GM12878 (cell line): ENCODE measurements around the gene FCRL6. TPM values are rescaled to one million over a fixed set of nuclear protein-coding genes. Genes with fewer than 3 reads are reported as not detected.

ENCODE experiments used
- ATAC-seq: fragments of 200-7000 bp; cut with Tn5 transposase; 3 replicates; pipeline ENCODE4 v1.9.1; 2020; ENCODE audit warnings: mild to moderate bottlenecking, moderate library complexity
- BruUV-seq: library from RNA; stranded (reverse); fragments of 400-500 nt; replicated peaks from 2 replicates; lab custom pipeline; 2021; lab: Mats Ljungman, UMichigan
- CTCF ChIA-PET: fragments of 300-600 bp; sonication (Branson Sonifier 250); formaldehyde crosslinking; extraction: SDS; loops from one replicate; lab custom pipeline; 2021; ENCODE audit warnings: inconsistent platforms; lab: Yijun Ruan, JAX
- POLR2A ChIA-PET: fragments of 350-600 bp; formaldehyde crosslinking; extraction: SDS; loops from one replicate; lab custom pipeline; 2021; ENCODE audit warnings: inconsistent platforms; lab: Charles Lee
- RAD21 ChIA-PET: fragments of 300-600 bp; sonication (Branson Sonifier 250); formaldehyde crosslinking; loops from one replicate; lab custom pipeline; 2023; ENCODE audit warnings: antibody characterized with exemption; ENCODE audit not compliant: unreplicated experiment; lab: Charles Lee
- SMC1A ChIA-PET: fragments of 300-600 bp; sonication (Branson Sonifier 250); formaldehyde crosslinking; loops from one replicate; lab custom pipeline; 2023; ENCODE audit not compliant: unreplicated experiment, uncharacterized antibody; lab: Charles Lee
- DNase-seq: peaks from one replicate; pipeline ENCODE4 v3.0.0-alpha.2; 2011; ENCODE audit warnings: low read depth, low spot score
- FAIRE-seq: peaks from 3 replicates; lab custom pipeline; 2011; peaks lifted over from hg19 to GRCh38; lab: Jason Lieb, UNC
- H2AFZ ChIP-seq: 2 replicates; pipeline ENCODE4 v1.6.0; 2011; ENCODE audit warnings: low read depth, low read length, control low read depth; ENCODE audit not compliant: control insufficient read depth
- H3K27ac ChIP-seq: 2 replicates; pipeline ENCODE4 v1.5.1; 2011; ENCODE audit warnings: control low read depth; ENCODE audit not compliant: control insufficient read depth, insufficient read depth
- H3K27me3 ChIP-seq, 2 experiments: replicated peaks in 1 of 2; 2 replicates each; pipeline versions ENCODE4 v1.6.0 to v1.6.1; 2011; ENCODE audit warnings: low read length in 1 of 2; ENCODE audit not compliant: control insufficient read depth in 2 of 2, insufficient read depth in 2 of 2
- H3K36me3 ChIP-seq, 2 experiments: 2 replicates each; pipeline ENCODE4 v1.5.1; 2011; ENCODE audit warnings: low read length in 1 of 2; ENCODE audit not compliant: control insufficient read depth in 2 of 2, insufficient read depth in 2 of 2
- H3K4me1 ChIP-seq: 2 replicates; pipeline ENCODE4 v1.6.1; 2011; ENCODE audit warnings: mild to moderate bottlenecking, low read length, moderate library complexity, mixed read lengths; ENCODE audit not compliant: control insufficient read depth, insufficient read depth
- H3K4me2 ChIP-seq: 2 replicates; pipeline ENCODE4 v1.6.0; 2011; ENCODE audit warnings: control low read depth; ENCODE audit not compliant: control insufficient read depth, insufficient read depth
- H3K4me3 ChIP-seq: fragments of 200-600 bp; sonication (generic); 2 replicates; pipeline ENCODE4 v1.5.1; 2016
- H3K79me2 ChIP-seq: 2 replicates; pipeline ENCODE4 v1.6.0; 2011; ENCODE audit warnings: low read length; ENCODE audit not compliant: control insufficient read depth, insufficient read depth
- H3K9ac ChIP-seq: 2 replicates; pipeline ENCODE4 v1.8.0; 2011; ENCODE audit warnings: low read length, control low read depth, mixed read lengths; ENCODE audit not compliant: control insufficient read depth, insufficient read depth
- H3K9me3 ChIP-seq: replicated peaks from 3 replicates; pipeline ENCODE4 v1.5.1; 2011; ENCODE audit warnings: mild to moderate bottlenecking, low read length; ENCODE audit not compliant: control insufficient read depth, insufficient read depth
- H4K20me1 ChIP-seq: 2 replicates; pipeline ENCODE4 v1.6.0; 2011; ENCODE audit not compliant: control insufficient read depth, insufficient read depth
- ATF7 ChIP-seq: fragments of 450-650 bp; IDR thresholded peaks from 2 replicates; pipeline ENCODE4 v1.6.1; 2016; ENCODE audit warnings: low read depth, mild to moderate bottlenecking
- BMI1 ChIP-seq: fragments of 450-650 bp; IDR thresholded peaks from 2 replicates; pipeline ENCODE4 v1.6.1; 2016; ENCODE audit warnings: mild to moderate bottlenecking, moderate library complexity, borderline replicate concordance
- CHD1 ChIP-seq: IDR thresholded peaks from 2 replicates; pipeline ENCODE4 v1.6.1; 2012; ENCODE audit warnings: low read depth, low read length, improper control_type of control experiment
- EP300 ChIP-seq, 2 experiments: fragments of 150-350 bp in 1 of 2; IDR thresholded peaks; 2 replicates each; pipeline ENCODE4 v1.6.1; 2011 to 2012; ENCODE audit warnings: low read depth in 2 of 2, low read length in 2 of 2, borderline replicate concordance in 1 of 2, improper control_type of control experiment in 1 of 2, inconsistent platforms in 1 of 2; ENCODE audit not compliant: control insufficient read depth in 1 of 2
- HCFC1 ChIP-seq: fragments of 150-350 bp; IDR thresholded peaks from 2 replicates; pipeline ENCODE4 v1.6.1; 2014; ENCODE audit warnings: low read length
- PML ChIP-seq: IDR thresholded peaks from 2 replicates; pipeline ENCODE4 v1.6.1; 2012; ENCODE audit warnings: low read length, inconsistent platforms
- POLR2AphosphoS5 ChIP-seq: IDR thresholded peaks from 2 replicates; pipeline ENCODE4 v1.6.1; 2011; ENCODE audit warnings: mild to moderate bottlenecking, low read length, inconsistent platforms
- RELA ChIP-seq: fragments of 450-650 bp; IDR thresholded peaks from 2 replicates; pipeline ENCODE4 v1.8.0; 2014; ENCODE audit warnings: borderline replicate concordance; ENCODE audit not compliant: partially characterized antibody
- SMAD1 ChIP-seq: fragments of 450-650 bp; IDR thresholded peaks from 2 replicates; pipeline ENCODE4 v1.6.1; 2018; ENCODE audit warnings: mild to moderate bottlenecking, low read depth; ENCODE audit not compliant: partially characterized antibody
- SMAD5 ChIP-seq: IDR thresholded peaks from 2 replicates; pipeline ENCODE4 v1.6.1; 2016; ENCODE audit warnings: antibody characterized with exemption, low read depth
- TARDBP ChIP-seq: IDR thresholded peaks from 2 replicates; pipeline ENCODE4 v1.6.1; 2016; ENCODE audit warnings: borderline replicate concordance
- TCF7 ChIP-seq: IDR thresholded peaks from 2 replicates; pipeline ENCODE4 v1.6.1; 2014; ENCODE audit warnings: antibody characterized with exemption, borderline replicate concordance
- ZSCAN29 ChIP-seq: fragments of 450-650 bp; IDR thresholded peaks from 2 replicates; pipeline ENCODE4 v1.6.1; 2017; ENCODE audit warnings: mild to moderate bottlenecking, moderate library complexity
- WGBS: methylation state at CpG from one replicate; pipeline ENCODE4 v1.1.6; 2016; ENCODE audit warnings: low lambda C conversion rate; ENCODE audit not compliant: insufficient replicate concordance, insufficient coverage; ENCODE audit errors: missing lambda C conversion rate; 5-methylcytosine and 5-hydroxymethylcytosine counted together
- in situ Hi-C: fragments of 300-500 bp; cut with MboI; formaldehyde crosslinking; loops from 9 replicates; pipeline ENCODE4 v1.14.3; 2018; ENCODE audit warnings: mixed read lengths
- intact Hi-C: fragments of 100-400 bp; cut with micrococcal nuclease; formaldehyde crosslinking; loops from one replicate; pipeline ENCODE4 v1.14.2; 2022; ENCODE audit not compliant: unreplicated experiment
- polyA plus RNA-seq, 11 experiments: library from polyadenylated mRNA; depleted of rRNA in 4 of 11; unstranded in 6 of 11; stranded (reverse) in 5 of 11; fragments of >200 nt; fragmentation: Nextera tagmentation in 4 of 11; fragmentation: Illumina TruSeq in 1 of 11; extraction: Ambion mirVana in 4 of 11; extraction: Trizol in 1 of 11; gene quantifications; 1 replicate in 1 of 11; 2 replicates in 10 of 11; pipeline versions ENCODE4 v1.2.1 to v1.2.3, GENCODE V29; 2011 to 2016; ENCODE audit warnings: inconsistent platforms in 2 of 11, missing spikeins in 2 of 11, low read depth in 1 of 11
- total RNA-seq, 4 experiments: library from RNA; depleted of rRNA in 3 of 4; stranded (reverse); fragments of >200 nt in 3 of 4; fragmentation: Illumina TruSeq in 1 of 4; extraction: Trizol in 1 of 4; gene quantifications; 2 replicates each; pipeline versions ENCODE4 v1.2.1 to v1.2.3, GENCODE V29; 2013 to 2021
- TF ChIP-seq, protein P1 (sequence below): fragments of 450-650 bp; IDR thresholded peaks from 2 replicates; pipeline ENCODE4 v1.6.1; 2017; ENCODE audit warnings: mild to moderate bottlenecking, low read depth, inconsistent platforms; ENCODE audit not compliant: poor library complexity, severe bottlenecking
- TF ChIP-seq, protein P2 (sequence below): fragments of 450-650 bp; IDR thresholded peaks from 2 replicates; pipeline ENCODE4 v1.6.1; 2016; ENCODE audit warnings: mild to moderate bottlenecking, moderate library complexity, borderline replicate concordance
- TF ChIP-seq, protein P3 (sequence below): fragments of 150-350 bp; IDR thresholded peaks from 2 replicates; pipeline ENCODE4 v1.6.1; 2016; ENCODE audit warnings: low read depth, low read length

The FCRL6 gene
- total and polyA plus RNA-seq, 10 of the 15 experiments (the other 5 are each of a cell fraction or from before 2014, with no cell fraction given), result 0.04 to 0.16 (median 0.11) TPM; not detected in 7

DNA sequence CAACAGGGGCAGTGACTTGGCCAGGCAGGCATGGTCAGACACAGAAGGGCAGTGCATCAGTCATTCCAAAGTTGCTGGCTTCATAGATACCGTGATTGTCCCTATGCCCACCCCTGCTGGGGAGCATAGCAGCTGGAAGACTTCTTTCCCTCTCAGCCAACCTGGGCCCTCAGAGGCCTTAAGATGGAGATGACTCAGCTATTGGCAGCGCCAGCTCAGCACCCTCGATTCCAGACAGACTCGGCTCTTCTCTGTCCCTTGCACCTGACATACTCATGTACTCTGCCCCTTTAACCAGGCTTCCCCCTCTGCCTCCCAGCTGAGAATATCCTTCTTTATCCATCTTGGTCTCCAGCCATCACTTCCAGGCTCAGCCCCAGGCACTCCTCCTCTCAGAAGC lies 41.3 kb downstream of the FCRL6 start:
- in situ Hi-C loops, result no loop called here
- ATAC-seq, result no peak
- Histone ChIP-seq H3K4me3 (no peak overlapping the region), H3K9me3 (no peaks in the 10 kb centered on the region), H3K4me2 (no peak overlapping the region), H3K4me1 (peaks cover 19% of the 10 kb centered on the region), H2AFZ (no peak overlapping the region), H3K27me3 (peaks cover 0 to 8% of the 10 kb centered on the region in 2 experiments; a peak in 3 of 4 replicates), H4K20me1 (no peaks in the 10 kb centered on the region), H3K9ac (no peak overlapping the region)
- POLR2A ChIA-PET, result no interaction called here
- WGBS, result 33% methylated on average over 4 of the region's 4 CpGs
- FAIRE-seq, result no peak
- TF ChIP-seq HCFC1 (no peak), ATF7 (no peak), RELA (no peak), SMAD5 (no peak), ZSCAN29 (no peak), POLR2AphosphoS5 (no peak), BMI1 (no peak), TCF7 (no peak), PML (no peak), CHD1 (no peak), TARDBP (no peak), EP300 (IDR thresholded peaks at IDR 0.05; ENCODE audit: borderline replicate concordance in 1 of 2, control insufficient read depth in 1 of 2, low read depth in 2 of 2, low read length in 2 of 2) (no peak), SMAD1 (no peak)
- TF ChIP-seq, protein P1, sequence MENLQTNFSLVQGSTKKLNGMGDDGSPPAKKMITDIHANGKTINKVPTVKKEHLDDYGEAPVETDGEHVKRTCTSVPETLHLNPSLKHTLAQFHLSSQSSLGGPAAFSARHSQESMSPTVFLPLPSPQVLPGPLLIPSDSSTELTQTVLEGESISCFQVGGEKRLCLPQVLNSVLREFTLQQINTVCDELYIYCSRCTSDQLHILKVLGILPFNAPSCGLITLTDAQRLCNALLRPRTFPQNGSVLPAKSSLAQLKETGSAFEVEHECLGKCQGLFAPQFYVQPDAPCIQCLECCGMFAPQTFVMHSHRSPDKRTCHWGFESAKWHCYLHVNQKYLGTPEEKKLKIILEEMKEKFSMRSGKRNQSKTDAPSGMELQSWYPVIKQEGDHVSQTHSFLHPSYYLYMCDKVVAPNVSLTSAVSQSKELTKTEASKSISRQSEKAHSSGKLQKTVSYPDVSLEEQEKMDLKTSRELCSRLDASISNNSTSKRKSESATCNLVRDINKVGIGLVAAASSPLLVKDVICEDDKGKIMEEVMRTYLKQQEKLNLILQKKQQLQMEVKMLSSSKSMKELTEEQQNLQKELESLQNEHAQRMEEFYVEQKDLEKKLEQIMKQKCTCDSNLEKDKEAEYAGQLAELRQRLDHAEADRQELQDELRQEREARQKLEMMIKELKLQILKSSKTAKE, result no peak
- TF ChIP-seq, protein P2, sequence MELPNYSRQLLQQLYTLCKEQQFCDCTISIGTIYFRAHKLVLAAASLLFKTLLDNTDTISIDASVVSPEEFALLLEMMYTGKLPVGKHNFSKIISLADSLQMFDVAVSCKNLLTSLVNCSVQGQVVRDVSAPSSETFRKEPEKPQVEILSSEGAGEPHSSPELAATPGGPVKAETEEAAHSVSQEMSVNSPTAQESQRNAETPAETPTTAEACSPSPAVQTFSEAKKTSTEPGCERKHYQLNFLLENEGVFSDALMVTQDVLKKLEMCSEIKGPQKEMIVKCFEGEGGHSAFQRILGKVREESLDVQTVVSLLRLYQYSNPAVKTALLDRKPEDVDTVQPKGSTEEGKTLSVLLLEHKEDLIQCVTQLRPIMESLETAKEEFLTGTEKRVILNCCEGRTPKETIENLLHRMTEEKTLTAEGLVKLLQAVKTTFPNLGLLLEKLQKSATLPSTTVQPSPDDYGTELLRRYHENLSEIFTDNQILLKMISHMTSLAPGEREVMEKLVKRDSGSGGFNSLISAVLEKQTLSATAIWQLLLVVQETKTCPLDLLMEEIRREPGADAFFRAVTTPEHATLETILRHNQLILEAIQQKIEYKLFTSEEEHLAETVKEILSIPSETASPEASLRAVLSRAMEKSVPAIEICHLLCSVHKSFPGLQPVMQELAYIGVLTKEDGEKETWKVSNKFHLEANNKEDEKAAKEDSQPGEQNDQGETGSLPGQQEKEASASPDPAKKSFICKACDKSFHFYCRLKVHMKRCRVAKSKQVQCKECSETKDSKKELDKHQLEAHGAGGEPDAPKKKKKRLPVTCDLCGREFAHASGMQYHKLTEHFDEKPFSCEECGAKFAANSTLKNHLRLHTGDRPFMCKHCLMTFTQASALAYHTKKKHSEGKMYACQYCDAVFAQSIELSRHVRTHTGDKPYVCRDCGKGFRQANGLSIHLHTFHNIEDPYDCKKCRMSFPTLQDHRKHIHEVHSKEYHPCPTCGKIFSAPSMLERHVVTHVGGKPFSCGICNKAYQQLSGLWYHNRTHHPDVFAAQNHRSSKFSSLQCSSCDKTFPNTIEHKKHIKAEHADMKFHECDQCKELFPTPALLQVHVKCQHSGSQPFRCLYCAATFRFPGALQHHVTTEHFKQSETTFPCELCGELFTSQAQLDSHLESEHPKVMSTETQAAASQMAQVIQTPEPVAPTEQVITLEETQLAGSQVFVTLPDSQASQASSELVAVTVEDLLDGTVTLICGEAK, result no peak
- TF ChIP-seq, protein P3, sequence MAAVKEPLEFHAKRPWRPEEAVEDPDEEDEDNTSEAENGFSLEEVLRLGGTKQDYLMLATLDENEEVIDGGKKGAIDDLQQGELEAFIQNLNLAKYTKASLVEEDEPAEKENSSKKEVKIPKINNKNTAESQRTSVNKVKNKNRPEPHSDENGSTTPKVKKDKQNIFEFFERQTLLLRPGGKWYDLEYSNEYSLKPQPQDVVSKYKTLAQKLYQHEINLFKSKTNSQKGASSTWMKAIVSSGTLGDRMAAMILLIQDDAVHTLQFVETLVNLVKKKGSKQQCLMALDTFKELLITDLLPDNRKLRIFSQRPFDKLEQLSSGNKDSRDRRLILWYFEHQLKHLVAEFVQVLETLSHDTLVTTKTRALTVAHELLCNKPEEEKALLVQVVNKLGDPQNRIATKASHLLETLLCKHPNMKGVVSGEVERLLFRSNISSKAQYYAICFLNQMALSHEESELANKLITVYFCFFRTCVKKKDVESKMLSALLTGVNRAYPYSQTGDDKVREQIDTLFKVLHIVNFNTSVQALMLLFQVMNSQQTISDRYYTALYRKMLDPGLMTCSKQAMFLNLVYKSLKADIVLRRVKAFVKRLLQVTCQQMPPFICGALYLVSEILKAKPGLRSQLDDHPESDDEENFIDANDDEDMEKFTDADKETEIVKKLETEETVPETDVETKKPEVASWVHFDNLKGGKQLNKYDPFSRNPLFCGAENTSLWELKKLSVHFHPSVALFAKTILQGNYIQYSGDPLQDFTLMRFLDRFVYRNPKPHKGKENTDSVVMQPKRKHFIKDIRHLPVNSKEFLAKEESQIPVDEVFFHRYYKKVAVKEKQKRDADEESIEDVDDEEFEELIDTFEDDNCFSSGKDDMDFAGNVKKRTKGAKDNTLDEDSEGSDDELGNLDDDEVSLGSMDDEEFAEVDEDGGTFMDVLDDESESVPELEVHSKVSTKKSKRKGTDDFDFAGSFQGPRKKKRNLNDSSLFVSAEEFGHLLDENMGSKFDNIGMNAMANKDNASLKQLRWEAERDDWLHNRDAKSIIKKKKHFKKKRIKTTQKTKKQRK, result no peak
- TF ChIP-seq, all 136 proteins: peak for 0
- ChIA-PET CTCF (interaction anchor here (2.0 kb wide), 1 partner anchor 164 kb away, joined by 5 read pairs; no protein-coding TSS in a partner anchor), SMC1A (no interaction called here), RAD21 (no interaction called here)
- no peaks in the 10 kb centered on the region for H3K36me3 ChIP-seq
- intact Hi-C loops, result no loop called here
- BruUV-seq, result no TSS peak
- no peaks in the 10 kb centered on the region for H3K79me2 ChIP-seq
- no peak overlapping the region for H3K27ac ChIP-seq
- DNase-seq, result no peak
